Prostate gland (tissue), 2 donors: ENCODE measurements around the gene TMEM271. TPM values are rescaled to one million over a fixed set of nuclear protein-coding genes. Genes with fewer than 3 reads are reported as not detected.
"Not testable (repeated sequence)": the region's sequence is repeated elsewhere in the genome, so short reads cannot be mapped to it uniquely, and the experiment has no call there.

Experiments used
- DNase-seq: peaks from one replicate; pipeline ENCODE4 v3.0.0-alpha.2; 2019; ENCODE audit warnings: low spot score
- H3K27ac ChIP-seq, 2 donors: fragments of 200-600 bp; sonication (generic); 2 replicates each; pipeline ENCODE4 v1.5.1; 2017 to 2019
- H3K27me3 ChIP-seq: fragments of 200-600 bp; sonication (generic); replicated peaks from 2 replicates; pipeline ENCODE4 v1.5.1; 2019; ENCODE audit not compliant: insufficient read depth
- H3K36me3 ChIP-seq, 2 donors: fragments of 200-600 bp; sonication (generic); 1 replicate in 1 of 2; 2 replicates in 1 of 2; pipeline versions ENCODE4 v1.5.1 to v1.8.1; 2017 to 2019
- H3K4me1 ChIP-seq: fragments of 200-600 bp; sonication (generic); replicated peaks from 2 replicates; pipeline ENCODE4 v1.5.1; 2019
- H3K4me3 ChIP-seq, 2 donors: fragments of 200-600 bp; sonication (generic); 2 replicates each; pipeline ENCODE4 v1.5.1; 2017 to 2019
- H3K9me3 ChIP-seq: fragments of 200-600 bp; sonication (generic); 2 replicates; pipeline ENCODE4 v1.5.1; 2017
- CTCF ChIP-seq, 4 experiments: fragments of 200-600 bp in 2 of 4; fragments of 450-650 bp in 2 of 4; sonication (generic) in 2 of 4; IDR thresholded peaks; 1 replicate in 3 of 4; 2 replicates in 1 of 4; pipeline ENCODE4 v1.5.1; 2016 to 2019; ENCODE audit warnings: antibody characterized with exemption in 4 of 4, mild to moderate bottlenecking in 2 of 4, moderate library complexity in 2 of 4
- POLR2A ChIP-seq: fragments of 450-650 bp; IDR thresholded peaks from one replicate; pipeline ENCODE4 v1.6.1; 2016; ENCODE audit warnings: antibody characterized with exemption, mild to moderate bottlenecking
- POLR2AphosphoS5 ChIP-seq: sonication (generic); formaldehyde crosslinking; IDR thresholded peaks from one replicate; pipeline ENCODE4 v1.6.1; 2017; ENCODE audit warnings: antibody characterized with exemption
- WGBS: methylation state at CpG from one replicate; pipeline ENCODE4 v1.1.5; 2018; 5-methylcytosine and 5-hydroxymethylcytosine counted together
- intact Hi-C: fragments of 100-400 bp; cut with DNase I; formaldehyde crosslinking; loops from one replicate; pipeline ENCODE4 v1.14.2; 2022
- total RNA-seq, 2 donors: library from RNA; depleted of rRNA; stranded (reverse); fragments of >200 nt; gene quantifications; one replicate each; pipeline ENCODE4 v1.1.0, GENCODE V29; 2016

TMEM271 gene
- total RNA-seq, 2 donors from 2014 or later: 0.91 TPM; not detected in 1

- H3K9me3 ChIP-seq: no peaks in the 10 kb centered on the region
- TF ChIP-seq CTCF (IDR thresholded peaks at IDR 0.05): no peak
- no peak for TF ChIP-seq POLR2AphosphoS5
- TF ChIP-seq POLR2A: no peak
- DNase-seq: no peak
- H3K27me3 ChIP-seq: peaks cover 4% of the 10 kb centered on the region
- WGBS: 91% methylated on average over 7 of the region's 7 CpGs
- intact Hi-C loops: no loop called here
- H3K27ac ChIP-seq: no peak overlapping the region
- no peaks in the 10 kb centered on the region for H3K36me3 ChIP-seq
- no peaks in the 10 kb centered on the region for H3K4me1 ChIP-seq
- H3K4me3 ChIP-seq: no peak overlapping the region
Observed at GRCh38 chr4:566035-566434, 10.1 kb downstream of the TMEM271 start.

- intact Hi-C loops, H3K4me1 ChIP-seq, H3K36me3 ChIP-seq, H3K27me3 ChIP-seq, DNase-seq, H3K9me3 ChIP-seq, H3K27ac ChIP-seq, H3K4me3 ChIP-seq: not testable (repeated sequence)
- 90% methylated on average over 1 of the region's 1 CpG for whole genome bisulfite sequencing
Observed at GRCh38 chr4:565614-566013, 10.5 kb downstream of the TMEM271 start.

- H3K36me3 ChIP-seq, H3K27ac ChIP-seq, H3K4me3 ChIP-seq, intact Hi-C loops, H3K4me1 ChIP-seq, H3K27me3 ChIP-seq, DNase-seq, H3K9me3 ChIP-seq: not testable (repeated sequence)
- 71% methylated on average over 2 of the region's 2 CpGs for WGBS
Observed at GRCh38 chr4:562458-562857, 13.6 kb downstream of the TMEM271 start.

GRCh38 chr4:561426-561825 lies 14.7 kb downstream of the TMEM271 start:
- TF ChIP-seq POLR2A: no peak
- TF ChIP-seq CTCF (IDR thresholded peaks at IDR 0.05): no peak
- no peak for TF ChIP-seq POLR2AphosphoS5
- Histone ChIP-seq H3K27me3 (no peaks in the 10 kb centered on the region), H3K4me3 (no peak overlapping the region), H3K27ac (no peak overlapping the region), H3K9me3 (no peaks in the 10 kb centered on the region), H3K36me3 (no peaks in the 10 kb centered on the region), H3K4me1 (no peaks in the 10 kb centered on the region)
- intact Hi-C loops: no loop called here
- no peak for DNase-seq
- WGBS: 63% methylated on average over 5 of the region's 5 CpGs

GRCh38 chr4:560731-561291 lies 15.3 kb downstream of the TMEM271 start:
- DNase-seq: no peak
- H3K9me3 ChIP-seq: no peaks in the 10 kb centered on the region
- intact Hi-C loops: no loop called here
- H3K36me3 ChIP-seq: no peaks in the 10 kb centered on the region
- no peak overlapping the region for H3K27ac ChIP-seq
- no peaks in the 10 kb centered on the region for H3K27me3 ChIP-seq
- no peak for TF ChIP-seq CTCF (IDR thresholded peaks at IDR 0.05)
- no peak for TF ChIP-seq POLR2AphosphoS5
- TF ChIP-seq POLR2A: no peak
- no peaks in the 10 kb centered on the region for H3K4me1 ChIP-seq
- 70% methylated on average over 12 of the region's 12 CpGs for WGBS
- no peak overlapping the region for H3K4me3 ChIP-seq

- H3K27ac ChIP-seq: no peak overlapping the region
- no peaks in the 10 kb centered on the region for H3K27me3 ChIP-seq
- no peaks in the 10 kb centered on the region for H3K9me3 ChIP-seq
- H3K36me3 ChIP-seq: no peaks in the 10 kb centered on the region
- intact Hi-C loops: no loop called here
- WGBS: 84% methylated on average over 9 of the region's 9 CpGs
- TF ChIP-seq CTCF (IDR thresholded peaks at IDR 0.05) (no peak), POLR2AphosphoS5 (no peak), POLR2A (no peak)
- no peak overlapping the region for H3K4me3 ChIP-seq
- no peaks in the 10 kb centered on the region for H3K4me1 ChIP-seq
- DNase-seq: no peak
Observed at GRCh38 chr4:560061-560460, 16.0 kb downstream of the TMEM271 start.
